Adipocyte (in vitro differentiated cells): ENCODE data around the gene KCTD18.

Source experiments
- DNase-seq: peaks from one replicate; pipeline ENCODE4 v3.0.0-alpha.2; 2015; ENCODE audit warnings: low read depth
- H3K27me3 ChIP-seq: replicated peaks from 2 replicates; pipeline ENCODE4 v1.7.0; 2013; ENCODE audit warnings: mild to moderate bottlenecking, low read length, moderate library complexity; ENCODE audit not compliant: control insufficient read depth, insufficient read depth
- H3K36me3 ChIP-seq: 2 replicates; pipeline ENCODE4 v1.7.0; 2013; ENCODE audit warnings: low read length, mild to moderate bottlenecking, moderate library complexity; ENCODE audit not compliant: control insufficient read depth, insufficient read depth, severe bottlenecking
- H3K4me1 ChIP-seq: 2 replicates; pipeline ENCODE4 v1.7.0; 2013; ENCODE audit warnings: mild to moderate bottlenecking, low read length, moderate library complexity; ENCODE audit not compliant: control insufficient read depth, insufficient read depth
- H3K4me3 ChIP-seq: 2 replicates; pipeline ENCODE4 v1.7.0; 2013; ENCODE audit warnings: mild to moderate bottlenecking, low read length, moderate library complexity
- H3K9ac ChIP-seq: 2 replicates; pipeline ENCODE4 v1.7.0; 2013; ENCODE audit warnings: mild to moderate bottlenecking, low read length, moderate library complexity
- H3K9me3 ChIP-seq: 2 replicates; pipeline ENCODE4 v1.7.0; 2013; ENCODE audit warnings: mild to moderate bottlenecking, low read length, moderate library complexity; ENCODE audit not compliant: control insufficient read depth

The KCTD18 gene

DNA sequence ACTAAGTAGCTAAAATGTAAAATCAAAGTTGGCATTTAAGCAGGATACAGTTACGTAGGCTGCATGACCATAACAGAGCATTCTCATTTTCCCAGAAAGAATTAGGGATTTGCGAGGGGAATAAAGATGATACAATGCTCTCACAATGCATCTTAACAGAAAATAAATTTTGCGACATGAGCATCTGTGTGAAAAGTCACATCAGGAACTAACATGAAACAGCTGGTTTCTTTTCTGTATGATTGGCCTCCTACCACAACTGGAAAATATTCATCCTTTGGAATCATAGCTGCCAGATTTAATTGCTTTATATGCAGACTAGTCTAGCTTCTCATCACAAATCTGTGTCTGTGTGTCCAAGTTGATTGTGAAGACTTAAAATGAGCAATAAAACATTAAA, 66.0 kb downstream of the KCTD18 start:
- no peak for DNase-seq
- no peaks in the 10 kb centered on the region for H3K9me3 ChIP-seq
- H3K27me3 ChIP-seq = no peaks in the 10 kb centered on the region
- no peak overlapping the region for H3K4me3 ChIP-seq
- peaks cover 24% of the 10 kb centered on the region for H3K4me1 ChIP-seq
- H3K9ac ChIP-seq = no peak overlapping the region
- peaks cover 27% of the 10 kb centered on the region for H3K36me3 ChIP-seq

DNA sequence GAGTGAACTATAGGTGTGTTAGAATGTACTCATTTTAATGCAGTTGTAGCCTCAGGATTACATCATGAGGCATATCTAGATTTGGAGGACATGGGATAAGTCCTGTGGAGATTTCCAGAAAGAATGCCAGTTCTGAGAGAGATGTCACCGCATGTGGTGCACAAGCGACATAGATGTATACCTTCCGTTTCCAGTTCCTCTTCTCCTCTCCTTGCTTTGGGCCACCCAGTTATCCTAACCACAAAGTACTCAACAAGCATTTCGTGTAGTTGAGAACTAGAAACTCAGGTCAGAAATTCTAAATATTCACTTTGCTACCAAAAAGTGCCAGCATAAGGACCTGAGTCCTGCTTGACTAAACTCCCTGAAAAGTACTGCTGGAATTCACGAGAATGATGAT, 66.5 kb downstream of the KCTD18 start:
- Histone ChIP-seq H3K4me1 (peaks cover 24% of the 10 kb centered on the region), H3K9me3 (no peaks in the 10 kb centered on the region), H3K27me3 (no peaks in the 10 kb centered on the region), H3K36me3 (peaks cover 22% of the 10 kb centered on the region), H3K9ac (no peak overlapping the region), H3K4me3 (no peak overlapping the region)
- no peak for DNase-seq

DNA sequence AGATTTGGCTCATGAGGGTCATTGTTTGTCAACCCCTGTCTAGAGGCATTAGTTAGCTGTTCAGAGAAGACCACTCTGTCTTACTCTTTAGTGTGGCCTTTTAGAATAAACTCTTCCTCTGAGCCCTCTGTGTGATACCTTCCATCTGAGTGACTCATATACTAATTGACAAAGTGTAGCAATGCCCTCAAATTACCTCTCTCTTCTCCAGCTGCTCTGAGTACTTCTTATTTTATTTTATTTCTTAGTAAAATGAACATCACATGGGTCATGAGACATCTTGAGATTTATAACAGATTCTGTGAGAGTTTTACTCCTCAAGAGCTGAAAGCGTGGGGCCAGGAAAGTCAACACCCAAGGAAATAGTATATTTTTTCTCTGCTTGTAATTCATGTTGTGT, 67.4 kb downstream of the KCTD18 start:
- no peaks in the 10 kb centered on the region for H3K9me3 ChIP-seq
- H3K4me3 ChIP-seq = no peak overlapping the region
- peaks cover 24% of the 10 kb centered on the region for H3K4me1 ChIP-seq
- DNase-seq = peak; percentile 84
- H3K9ac ChIP-seq = no peak overlapping the region
- peaks cover 23% of the 10 kb centered on the region for H3K36me3 ChIP-seq
- no peaks in the 10 kb centered on the region for H3K27me3 ChIP-seq

DNA sequence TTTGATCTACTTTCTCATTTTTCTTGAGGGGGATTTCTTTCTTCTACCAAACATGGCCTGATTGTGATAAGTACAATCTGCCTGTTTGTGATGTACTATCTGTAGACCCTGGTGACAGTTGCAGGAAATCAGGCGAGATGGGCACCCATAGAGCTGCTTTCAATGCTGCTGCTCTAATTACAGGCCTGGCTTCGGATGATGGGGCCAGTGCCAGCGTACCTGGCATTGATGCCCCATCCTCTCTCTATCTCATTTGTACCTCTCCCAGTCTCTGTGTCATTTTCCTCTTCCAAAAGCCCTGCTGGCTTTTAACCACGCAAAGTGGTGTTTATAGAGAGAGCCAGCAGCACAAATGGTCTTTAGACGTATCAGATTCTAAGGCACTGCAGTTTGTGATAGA, 69.9 kb downstream of the KCTD18 start:
- no peak for DNase-seq
- Histone ChIP-seq H3K9ac (no peak overlapping the region), H3K4me3 (no peak overlapping the region), H3K4me1 (peaks cover 24% of the 10 kb centered on the region), H3K36me3 (peaks cover 38% of the 10 kb centered on the region), H3K9me3 (no peaks in the 10 kb centered on the region), H3K27me3 (no peaks in the 10 kb centered on the region)
